GM18511 (cell line): ENCODE data around the gene MADCAM1.

ENCODE experiments used
- ATAC-seq: cut with Tn5 transposase; IDR thresholded peaks from one replicate; pipeline ENCODE4 v1.9.1; 2021; ENCODE audit warnings: mild to moderate bottlenecking, moderate library complexity; ENCODE audit not compliant: unreplicated experiment

MADCAM1 gene

DNA sequence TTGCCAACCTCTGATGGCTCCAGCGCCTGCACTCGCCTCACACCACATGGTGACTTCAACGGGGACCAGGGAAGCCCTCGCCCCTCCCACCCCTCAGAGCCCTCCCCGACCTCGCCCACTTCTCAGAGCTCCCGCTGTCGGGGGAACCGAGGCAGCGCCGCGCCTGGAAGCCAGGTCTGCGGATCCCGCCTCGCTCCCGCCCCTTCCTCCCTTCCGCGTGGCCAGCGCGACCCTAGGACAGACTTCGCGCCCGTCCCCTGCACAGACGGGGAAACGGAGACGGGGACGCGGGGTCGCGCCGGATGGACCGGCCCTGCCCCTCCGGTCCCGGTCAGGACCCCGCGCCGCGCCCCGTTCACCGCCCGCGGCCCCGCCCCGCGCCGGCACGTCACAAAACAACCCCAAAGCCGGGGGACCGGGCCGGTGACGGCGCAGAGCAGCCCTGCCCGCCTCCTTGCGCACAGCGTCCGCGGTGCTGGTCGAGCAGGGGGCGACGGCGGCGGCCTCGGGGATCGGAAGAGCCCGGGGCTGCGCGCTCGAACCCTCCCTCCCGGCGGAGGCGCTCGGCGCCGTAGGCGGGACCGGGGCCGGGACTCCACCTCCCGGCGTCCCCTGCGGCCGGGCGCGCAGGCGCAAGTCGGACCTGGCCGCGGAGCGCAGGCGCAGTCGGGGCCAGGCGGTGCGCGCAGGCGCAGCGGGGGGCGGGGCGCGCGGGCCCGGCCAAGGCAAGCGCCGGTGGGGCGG is 34.9 kb downstream of the MADCAM1 start:
- ATAC-seq, result peak; percentile 60

DNA sequence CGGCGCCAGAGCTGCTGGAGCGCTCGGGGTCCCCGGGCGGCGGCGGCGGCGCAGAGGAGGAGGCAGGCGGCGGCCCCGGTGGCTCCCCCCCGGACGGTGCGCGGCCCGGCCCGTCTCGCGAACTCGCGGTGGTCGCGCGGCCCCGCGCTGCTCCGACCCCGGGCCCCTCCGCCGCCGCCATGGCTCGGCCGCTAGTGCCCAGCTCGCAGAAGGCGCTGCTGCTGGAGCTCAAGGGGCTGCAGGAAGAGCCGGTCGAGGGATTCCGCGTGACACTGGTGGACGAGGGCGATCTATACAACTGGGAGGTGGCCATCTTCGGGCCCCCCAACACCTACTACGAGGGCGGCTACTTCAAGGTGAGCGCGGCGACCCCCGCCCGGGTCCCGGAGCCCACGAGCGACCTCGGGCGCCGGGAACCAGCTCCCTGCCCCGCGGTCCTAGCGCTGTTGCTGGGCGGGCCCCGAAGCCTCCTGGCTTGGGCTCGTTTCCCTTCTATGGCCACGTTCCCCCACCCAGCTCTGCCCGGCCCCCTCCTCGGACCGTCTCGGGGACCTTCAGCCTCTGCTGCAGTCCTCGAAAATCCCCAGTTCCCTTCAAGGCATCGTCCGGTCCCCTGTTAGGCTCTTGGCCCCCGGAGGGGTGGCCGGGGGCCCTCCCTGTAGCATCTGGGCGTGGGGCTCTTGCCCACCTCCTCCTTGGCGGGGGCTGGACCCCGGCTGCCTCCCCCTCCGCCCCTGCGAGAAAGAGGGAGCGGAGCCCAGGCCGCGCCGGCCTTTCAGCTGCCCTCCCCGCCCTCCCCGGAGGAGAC is 35.7 kb downstream of the MADCAM1 start, which contains the start of gene CDC34:
Gene CDC34, plus strand, starts transcription at position 8 of the 808 bp plus-strand sequence. Its CDS starts 172 bp downstream, at position 180.
- peak; percentile 35 for ATAC-seq

DNA sequence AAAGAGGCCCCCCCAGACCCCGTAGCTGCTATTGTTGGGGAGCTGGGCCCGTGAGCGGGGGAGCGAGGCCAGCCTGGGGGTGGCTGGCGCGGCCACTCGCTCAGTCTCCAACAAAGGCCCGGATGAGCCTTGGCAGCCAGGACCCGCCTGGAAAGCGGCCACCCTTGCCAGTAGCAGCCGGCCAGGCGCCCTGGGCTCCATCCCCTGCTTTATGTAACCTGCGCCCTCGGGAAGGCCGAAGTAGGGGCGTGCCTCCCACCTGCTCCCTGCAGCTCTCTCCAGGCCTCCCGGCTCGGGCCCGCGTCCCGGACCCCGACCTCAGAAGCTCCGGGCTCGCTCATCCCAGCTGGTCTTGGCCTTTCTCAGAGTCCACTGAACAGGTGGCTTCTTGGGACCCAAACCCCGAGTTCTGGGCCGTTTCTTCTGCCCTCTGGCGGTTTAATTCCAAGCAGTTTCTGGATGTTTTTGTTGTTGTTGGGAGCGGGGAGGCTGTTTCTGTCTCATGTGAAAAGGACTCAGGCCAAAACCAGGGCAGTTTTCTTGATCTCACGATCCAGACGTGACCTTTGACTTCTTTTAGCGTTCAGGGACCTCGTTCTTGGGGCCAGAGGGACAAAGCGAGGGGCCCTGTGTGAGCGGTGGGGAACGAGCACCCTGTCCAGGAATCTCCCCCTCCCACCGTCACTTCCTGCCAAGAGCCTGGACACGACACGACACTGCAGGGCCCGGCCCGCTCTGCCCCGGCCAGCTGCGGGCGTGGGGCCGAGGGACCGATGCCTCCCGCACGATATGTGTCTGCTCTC is 36.5 kb downstream of the MADCAM1 start:
- ATAC-seq, result no peak

DNA sequence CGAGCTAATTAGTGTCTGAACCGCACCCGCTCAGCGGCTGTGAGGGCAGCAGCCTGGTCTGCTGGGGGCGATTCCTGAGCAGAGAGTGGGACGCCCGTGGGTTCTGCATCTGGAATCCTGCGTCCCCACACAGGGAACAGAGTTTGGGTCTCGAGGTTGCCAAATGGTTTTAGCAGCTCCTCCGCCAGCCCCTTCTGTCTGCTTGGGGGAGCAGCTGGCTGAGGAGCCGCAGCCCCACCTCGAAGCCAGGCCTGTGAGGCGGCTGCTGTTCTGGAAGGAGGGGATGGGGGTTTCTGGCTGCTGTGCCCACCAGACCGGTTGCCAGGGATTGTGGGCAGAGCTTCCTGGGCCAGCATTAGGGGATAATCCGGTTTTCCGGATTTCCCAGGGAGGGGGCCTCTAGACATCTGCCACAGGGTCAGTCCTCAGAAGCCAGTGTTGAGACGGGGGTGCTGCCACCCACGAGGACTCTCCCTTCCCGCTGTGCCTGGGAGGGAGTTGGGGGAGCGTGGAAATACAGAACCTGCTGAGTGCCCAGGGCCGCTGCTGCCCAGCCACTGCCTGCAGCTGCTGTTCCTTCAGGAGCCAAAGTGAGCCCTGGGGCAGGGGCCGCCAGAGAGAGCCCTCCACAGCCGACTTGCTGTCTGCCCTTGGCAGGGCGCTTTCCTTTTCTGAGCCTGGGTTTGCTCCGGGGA is 37.2 kb downstream of the MADCAM1 start:
- ATAC-seq, result no peak

DNA sequence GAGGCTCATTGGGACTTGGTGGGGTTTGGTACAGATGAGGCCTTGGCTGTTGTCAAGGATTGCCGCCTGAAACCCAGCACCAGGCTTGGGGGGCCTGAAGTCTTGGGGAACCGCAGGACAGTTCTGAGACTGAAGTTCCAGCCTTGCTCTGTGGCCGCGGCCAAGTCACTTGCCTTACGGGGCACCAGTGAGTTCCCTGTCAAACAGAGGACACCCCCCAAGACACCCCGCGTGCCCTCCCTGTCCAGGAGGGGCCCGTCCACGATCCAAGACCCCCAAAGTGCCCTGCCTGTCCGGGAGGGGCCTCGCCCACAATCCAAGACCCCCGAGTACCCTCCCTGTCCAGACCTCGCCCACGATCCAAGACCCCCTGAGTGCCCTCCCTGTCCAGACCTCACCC is 37.8 kb downstream of the MADCAM1 start:
- ATAC-seq, result no peak

DNA sequence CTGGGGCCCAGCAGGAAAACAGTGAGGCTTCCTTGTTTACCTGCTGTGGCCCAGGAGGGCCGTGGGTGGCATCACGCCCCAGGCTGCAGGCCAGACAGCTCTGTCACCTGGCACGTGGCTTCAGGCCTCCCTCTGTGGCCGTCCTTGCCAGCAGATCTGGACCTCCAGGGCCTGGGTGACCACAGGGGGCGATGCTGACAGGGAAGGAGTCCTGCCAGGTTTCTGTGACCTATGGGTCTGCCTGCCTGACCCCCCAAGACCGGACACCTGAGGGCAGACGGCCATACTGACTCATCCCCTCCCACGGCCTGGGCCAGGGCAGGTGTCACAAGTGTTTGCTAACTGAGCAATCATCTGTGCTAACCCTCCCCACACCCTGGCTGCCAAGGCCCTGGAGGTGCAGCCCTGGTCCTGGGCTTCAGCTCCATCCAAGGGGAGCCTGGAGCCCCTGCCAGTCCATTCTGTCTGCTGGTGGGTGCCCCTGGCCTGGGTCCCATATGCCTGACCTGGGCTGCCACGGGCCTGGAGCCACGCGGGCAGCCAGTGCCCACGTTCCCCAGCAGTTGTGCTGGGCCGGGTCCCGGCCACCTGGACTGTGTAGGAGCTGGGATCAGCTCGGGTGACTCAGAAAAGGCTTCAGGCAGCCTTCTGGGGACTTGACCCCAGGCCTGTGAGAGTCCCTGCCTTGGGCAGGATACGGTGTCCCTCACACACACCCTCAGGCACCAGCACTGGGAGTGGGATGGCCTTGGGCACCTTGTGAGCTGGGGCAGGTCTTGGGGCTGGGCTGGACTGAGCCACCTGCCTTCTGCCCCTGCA is 38.9 kb downstream of the MADCAM1 start:
- no peak for ATAC-seq

DNA sequence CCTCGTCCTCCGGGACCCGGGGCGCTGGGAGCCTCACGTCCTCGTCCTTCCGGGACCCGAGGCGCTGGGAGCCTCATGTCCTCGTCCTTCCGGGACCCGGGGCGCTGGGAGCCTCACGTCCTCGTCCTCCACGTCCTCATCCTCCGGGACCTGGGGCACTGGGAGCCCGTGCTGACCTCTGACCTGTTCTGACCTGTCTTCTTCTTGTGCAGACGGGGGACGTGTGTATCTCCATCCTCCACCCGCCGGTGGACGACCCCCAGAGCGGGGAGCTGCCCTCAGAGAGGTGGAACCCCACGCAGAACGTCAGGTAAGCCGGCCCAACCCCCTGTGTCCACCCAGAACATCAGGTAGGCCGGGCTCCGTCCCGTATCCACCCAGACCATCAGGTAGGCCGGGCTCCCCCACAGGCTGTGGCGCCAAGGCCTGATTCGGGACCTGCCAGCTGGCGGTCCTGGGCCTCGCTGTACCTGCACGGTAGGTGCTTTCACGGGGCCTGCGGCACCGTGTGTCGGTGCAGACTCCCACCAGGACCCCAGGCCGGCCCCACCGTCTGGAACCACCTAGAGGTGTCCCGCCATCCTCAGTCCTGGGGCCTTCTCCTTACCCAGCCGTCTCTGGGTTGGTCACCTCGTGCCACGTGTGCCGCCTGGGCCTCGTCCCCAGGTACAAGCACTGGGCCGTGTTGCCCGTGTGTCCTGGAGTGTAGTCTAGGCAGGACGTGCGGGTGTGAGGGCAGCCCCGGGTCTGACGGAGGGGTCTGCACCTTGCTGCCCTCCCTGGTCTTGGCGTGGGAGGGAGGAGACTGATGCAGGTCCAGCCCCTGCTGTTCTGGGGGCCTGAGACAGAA is 40.0 kb downstream of the MADCAM1 start:
- ATAC-seq, result no peak

DNA sequence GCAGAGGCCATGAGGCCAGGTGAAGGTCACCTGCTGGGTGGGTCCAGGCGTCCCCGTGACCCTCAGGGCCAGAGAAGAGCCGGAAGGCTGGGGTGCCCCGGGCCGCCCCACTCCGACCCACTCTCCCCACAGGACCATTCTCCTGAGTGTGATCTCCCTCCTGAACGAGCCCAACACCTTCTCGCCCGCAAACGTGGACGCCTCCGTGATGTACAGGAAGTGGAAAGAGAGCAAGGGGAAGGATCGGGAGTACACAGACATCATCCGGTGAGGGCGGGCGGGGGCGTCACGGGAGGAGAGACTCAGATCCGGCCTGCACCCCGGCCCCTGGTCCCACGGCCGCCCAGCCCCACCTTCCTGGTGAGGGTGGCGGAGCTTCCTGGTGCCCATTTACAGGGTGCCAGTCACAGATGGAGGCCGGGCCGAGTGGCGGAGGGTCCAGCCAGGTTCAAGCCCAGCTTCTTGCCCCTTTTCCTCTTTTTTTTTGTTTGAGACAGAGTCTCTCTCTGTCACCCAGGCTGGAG is 40.7 kb downstream of the MADCAM1 start:
- ATAC-seq, result no peak

DNA sequence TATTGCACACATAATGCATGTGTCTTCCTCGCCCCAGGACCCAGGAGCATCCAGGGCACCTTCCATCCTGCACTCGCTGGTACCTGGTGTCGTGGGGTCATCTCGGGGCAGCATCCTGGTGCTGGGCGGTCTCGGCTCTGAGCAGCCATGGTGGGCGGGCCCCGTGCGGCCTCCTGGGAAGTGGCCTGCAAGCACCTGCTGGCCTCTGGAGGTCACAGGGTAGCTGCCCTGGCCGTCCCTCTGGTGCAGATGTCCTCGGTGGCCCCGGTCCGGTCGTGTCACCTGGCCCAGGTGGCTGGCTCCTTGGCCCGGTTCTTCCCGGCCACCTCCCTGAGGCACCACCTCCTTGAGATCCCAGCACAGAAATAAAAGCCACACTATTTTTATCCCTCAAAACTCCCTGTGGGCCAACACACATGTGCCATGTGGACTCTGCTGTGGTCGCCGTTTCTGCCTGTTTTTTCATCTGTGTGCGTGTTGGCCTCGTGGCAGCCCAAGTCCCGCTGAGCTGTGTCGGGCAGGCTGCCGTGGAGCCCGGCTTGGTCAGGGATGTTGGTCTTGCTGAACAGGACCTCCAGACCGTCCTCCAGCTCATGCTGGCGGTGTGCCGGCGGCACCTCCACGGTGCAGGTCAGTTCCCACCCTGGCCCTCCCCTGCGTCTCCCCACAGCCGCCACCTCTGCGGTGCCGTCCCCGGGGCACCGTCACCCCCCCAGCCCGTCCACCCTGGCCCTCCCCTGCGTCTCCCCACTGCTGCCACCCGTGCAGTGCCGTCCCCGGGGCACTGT is 42.5 kb downstream of the MADCAM1 start:
- no peak for ATAC-seq

DNA sequence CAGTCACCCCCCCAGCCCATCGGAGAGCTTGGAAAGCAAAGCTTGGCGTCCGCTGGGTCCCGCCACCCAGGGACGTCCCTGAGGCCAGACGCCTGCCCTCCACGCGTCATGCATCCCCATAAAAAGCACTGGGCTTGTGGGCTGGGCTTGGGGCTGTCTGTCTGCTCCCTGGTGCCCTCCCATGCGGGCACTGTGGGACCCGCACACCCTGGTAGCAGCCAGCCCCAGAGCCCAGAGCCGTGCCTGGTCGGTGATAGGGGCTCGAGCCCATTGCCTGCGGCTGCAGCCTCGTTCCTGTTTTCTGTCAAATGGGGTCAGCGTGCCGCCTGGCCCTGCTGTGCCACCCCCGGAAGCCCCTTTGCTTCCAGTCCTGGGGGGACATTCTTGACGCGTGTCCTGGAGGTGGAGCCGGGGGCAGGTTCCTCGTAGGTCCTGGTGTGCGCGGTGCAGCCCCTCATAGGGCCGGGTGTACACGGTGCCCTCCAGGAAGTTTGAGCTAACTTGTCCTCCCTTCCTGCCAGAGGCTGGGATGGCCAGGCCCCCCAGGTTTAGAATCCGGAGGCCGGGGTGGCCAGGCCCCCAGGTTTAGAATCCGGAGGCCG is 43.2 kb downstream of the MADCAM1 start:
- ATAC-seq, result no peak

DNA sequence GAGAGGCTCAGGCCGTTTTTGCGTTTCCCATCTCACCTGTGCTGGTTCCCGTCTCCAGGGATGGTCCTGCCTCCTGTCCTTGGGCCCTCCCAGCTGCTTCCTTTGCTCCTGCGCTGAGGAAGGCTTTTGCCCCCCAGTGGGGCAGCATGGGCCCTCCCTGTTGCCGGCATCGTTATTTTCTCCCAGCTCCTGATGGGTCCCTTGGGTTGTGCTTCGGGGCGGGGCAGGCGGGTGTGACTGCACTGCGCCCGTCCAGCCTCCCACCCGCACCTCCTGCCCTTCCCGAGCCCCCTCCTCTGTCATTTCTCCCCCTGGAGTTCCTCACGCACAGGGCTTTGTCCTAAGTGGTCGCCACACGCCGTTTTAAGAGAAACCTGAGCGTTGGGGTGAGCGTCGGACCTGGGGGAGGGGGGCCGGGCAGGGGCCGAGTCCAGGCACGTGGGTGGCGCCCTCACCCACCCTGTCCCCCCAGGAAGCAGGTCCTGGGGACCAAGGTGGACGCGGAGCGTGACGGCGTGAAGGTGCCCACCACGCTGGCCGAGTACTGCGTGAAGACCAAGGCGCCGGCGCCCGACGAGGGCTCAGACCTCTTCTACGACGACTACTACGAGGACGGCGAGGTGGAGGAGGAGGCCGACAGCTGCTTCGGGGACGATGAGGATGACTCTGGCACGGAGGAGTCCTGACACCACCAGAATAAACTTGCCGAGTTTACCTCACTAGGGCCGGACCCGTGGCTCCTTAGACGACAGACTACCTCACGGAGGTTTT is 44.8 kb downstream of the MADCAM1 start:
- ATAC-seq, result no peak

DNA sequence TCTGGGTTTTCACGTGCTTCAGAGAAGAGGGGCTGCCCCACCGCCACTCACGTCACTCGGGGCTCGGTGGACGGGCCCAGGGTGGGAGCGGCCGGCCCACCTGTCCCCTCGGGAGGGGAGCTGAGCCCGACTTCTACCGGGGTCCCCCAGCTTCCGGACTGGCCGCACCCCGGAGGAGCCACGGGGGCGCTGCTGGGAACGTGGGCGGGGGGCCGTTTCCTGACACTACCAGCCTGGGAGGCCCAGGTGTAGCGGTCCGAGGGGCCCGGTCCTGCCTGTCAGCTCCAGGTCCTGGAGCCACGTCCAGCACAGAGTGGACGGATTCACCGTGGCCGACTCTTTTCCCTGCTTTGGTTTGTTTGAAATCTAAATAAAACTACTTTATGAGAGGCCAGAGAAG is 45.4 kb downstream of the MADCAM1 start:
- ATAC-seq, result no peak

DNA sequence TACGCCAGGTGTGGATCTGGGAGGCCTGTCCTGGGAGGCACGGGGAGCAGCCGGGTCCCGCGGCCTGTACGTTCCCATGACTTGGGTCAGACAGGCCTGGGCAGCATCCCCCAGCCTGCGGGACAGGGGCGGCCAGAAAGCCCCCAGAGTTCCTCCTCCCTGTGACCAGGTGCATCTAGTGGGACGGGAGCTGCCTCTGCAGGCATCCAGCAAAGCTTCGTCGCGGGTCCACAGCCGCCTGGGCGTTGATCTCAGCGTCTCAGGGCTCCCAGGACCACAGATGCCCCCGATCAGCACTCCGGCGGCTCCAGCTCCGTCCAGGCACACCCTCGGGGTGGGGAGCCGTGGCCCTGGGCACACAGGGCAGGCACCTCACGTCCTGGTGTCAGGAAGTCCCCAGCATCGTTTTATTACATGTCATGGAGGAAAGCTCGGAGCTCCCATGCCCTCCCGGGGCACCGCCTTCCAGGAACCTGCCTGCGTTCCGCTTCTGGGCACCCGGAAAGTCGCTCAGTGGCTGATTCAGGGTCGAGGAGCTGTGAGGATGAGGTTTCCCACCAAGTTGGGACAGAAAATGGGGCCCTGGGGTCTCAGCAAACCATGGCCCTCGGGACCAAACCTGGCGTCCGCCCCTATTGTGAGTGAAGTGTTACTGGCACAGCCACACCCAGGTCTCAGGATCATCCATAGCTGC is 46.0 kb downstream of the MADCAM1 start:
- no peak for ATAC-seq

DNA sequence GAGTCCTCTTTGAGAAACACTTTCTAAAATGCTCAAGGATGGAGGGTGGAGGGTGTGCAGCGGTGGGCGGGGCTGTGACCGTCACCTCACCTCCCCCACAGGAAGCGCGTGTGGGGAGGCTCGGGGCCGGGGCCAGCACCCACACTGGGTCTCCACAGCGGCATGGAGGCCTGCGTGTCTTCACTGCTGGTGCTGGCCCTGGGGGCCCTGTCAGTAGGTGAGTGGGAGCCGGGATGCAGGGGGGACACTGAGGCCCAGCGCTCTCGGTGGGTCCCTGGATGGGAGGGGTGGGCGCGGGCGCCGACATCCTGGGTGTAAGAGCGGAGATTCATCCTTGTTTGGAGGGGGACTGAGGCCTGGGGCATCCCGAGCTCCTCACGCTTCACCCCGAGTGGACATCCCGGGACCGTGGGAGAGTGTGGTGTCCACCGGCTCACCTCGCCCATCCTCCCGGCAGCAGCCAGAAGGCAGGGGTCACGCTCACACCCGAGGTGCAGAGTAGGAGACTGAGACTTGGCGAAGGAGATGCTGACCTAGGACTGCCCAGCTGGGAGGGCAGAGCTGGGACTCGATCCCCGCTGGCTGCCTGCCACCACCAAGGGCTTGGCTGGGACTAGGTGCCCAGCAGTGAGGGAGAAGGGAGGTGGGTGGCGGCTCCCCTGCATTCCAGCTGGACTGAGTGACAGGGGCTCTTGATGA is 47.8 kb downstream of the MADCAM1 start, which contains the start of gene GZMM:
Gene GZMM, plus strand, starts transcription at position 144 of the 699 bp plus-strand sequence. Its CDS starts 19 bp downstream, at position 163.
- no peak for ATAC-seq

DNA sequence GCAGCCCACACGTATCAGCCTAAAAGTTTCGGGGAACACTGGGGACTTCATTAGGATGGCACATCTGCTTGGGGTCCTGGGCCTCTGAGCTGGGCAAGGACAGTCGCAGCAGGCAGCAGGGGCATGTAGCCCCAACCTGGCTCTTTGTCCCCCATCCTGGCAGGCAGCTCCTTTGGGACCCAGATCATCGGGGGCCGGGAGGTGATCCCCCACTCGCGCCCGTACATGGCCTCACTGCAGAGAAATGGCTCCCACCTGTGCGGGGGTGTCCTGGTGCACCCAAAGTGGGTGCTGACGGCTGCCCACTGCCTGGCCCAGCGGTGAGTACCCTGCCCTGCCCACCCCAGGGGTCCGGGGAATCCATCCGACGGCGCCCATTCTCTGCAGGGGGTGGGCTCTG is 50.8 kb downstream of the MADCAM1 start:
- ATAC-seq, result no peak
